M059J (cell line): Measurements from ENCODE around the gene KIAA1217. TPM values are rescaled to one million over a fixed set of nuclear protein-coding genes. Genes with fewer than 3 reads are reported as not detected.
"Not testable (repeated sequence)": the region's sequence is repeated elsewhere in the genome, so short reads cannot be mapped to it uniquely, and the experiment has no call there.

Experiments used
- DNase-seq: peaks from one replicate; pipeline ENCODE4 v3.0.0-alpha.2; 2012; ENCODE audit warnings: low read depth
- total RNA-seq: library from RNA; depleted of rRNA; stranded (reverse); fragments of >200 nt; shearing (Covaris generic); gene quantifications from 2 replicates; pipeline ENCODE4 v1.2.3, GENCODE V29; 2014

Gene KIAA1217
- total RNA-seq, 1 experiment from 2014 or later: 2.7 TPM

DNA sequence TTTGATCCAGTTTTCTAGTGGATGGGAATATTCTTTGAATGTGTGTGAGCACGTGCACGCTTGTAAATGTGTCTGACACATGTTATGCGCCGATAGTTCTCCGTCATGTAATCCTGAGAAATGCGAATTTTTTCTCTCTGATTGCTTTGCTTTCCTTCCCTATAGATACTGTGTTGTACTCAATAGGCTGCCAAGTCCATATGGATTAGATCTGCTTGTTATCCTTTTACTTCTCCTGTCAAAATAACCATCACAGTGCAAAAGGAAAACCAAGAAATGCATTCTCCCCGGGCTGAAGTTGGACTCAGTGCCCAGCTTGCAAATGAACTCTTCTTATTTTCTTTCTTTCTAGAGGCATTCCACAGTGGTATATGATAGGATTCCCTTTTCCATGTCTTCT, 131.9 kb downstream of the KIAA1217 start:
- no peak for DNase-seq

DNA sequence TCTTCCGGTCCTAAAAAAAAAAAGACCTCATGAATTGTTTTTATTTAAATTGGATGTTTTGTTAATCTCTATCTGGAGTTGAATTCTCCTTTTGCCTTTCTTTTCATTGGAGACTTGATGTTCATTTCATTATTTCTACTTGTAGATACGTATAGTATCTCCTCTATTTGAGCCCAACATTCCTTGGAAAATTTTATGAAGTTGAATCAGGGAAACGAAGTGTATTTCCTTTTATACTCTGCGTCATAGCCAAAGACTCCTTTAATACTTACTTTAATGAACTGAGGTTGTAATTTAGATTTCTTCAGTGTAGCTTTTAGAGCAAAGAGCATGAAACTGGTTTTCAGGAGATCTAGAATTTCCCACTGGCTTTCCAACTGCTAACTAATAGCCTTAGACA, 132.4 kb downstream of the KIAA1217 start:
- DNase-seq: peak; percentile 36

DNA sequence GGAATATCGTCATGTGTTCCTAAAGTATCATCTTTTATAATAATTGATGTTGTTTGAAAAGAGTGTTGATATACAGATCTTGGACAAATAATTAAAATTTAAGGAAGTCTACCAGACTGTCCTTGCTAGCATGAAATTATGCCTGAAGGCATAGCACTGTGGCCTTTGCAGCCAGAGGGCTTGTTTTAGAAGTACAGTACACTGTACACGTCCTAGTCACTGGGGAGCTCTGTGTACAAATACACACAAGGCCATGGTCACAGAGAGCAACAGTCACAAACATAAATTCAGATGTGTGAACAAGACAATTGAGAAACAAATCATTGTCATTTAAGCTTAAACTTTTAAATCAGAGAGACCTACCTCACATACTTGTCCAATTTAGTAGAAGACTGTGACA, 133.0 kb downstream of the KIAA1217 start:
- peak; percentile 44 for DNase-seq

DNA sequence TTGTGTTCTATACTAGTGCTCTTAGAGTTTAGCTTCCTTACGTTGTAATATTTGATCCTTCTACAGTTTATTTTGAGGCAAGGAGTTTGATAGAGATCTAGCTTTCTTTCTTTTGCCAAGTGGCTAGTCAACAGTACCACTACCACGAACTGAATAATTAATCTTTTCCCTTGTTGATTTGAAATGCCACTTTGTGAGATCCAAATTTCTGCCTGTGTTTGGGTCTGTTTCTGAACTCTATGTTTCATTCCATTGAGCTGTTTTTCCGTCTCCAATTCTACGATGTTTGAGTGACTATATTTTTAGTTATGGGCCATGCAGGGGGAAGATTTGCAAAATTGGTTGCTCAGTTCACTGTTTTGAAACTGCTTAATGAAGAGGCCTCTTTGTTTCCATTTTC, 134.7 kb downstream of the KIAA1217 start:
- DNase-seq: peak; percentile 9

DNA sequence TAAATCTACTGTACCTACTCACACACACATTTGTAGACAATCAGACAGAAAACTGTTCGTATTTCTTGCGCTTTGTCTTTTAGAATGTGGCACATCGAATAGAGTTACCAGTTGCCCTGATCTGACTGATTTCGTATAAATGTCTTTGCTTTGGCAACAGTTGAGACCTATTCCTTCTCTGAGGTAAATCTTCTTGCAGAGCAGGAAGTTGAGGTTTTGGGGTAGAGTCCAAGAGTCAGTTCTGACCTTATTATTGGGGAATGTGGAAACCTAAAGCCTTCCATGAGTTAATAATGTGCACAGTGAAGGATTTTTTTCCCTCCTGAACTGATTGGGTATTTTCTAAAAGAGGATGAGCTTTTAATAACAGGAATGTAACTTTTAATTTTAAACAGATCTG, 135.3 kb downstream of the KIAA1217 start:
- DNase-seq: peak; percentile 94

DNA sequence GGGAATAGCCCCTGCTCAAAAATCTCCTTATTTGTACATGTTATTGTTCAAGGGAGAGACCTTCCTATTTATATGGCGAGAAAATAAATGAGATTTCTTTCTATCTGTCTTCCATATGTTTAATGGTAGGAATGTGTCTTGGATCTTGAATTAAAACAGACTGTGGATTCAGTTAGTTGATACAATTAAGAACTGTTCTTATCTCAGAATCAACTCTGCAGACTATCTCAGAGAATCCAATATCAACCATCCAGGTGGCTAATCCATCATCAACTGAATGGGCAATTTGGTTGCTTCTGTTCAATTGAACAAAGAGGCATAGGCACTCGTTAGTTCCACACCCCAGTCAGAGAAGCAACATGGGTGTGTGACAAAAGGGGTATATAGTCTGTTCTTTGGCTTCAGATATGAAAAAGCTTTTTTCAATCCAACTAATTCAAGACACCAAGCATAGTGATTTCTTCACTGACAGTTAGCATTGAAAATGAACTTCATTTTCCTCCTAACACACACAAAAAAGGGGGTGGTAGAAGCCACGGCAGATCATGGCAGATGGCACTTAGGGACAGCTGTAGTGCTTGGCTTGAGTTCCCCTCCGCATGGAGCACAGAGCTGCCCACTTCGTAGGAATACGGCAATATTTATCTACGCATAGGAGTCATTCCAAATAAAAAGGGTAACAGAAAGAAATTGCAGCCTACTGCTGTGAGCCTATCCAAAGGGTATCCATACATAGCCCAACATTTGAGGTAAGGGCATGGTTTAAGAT, 135.9 kb downstream of the KIAA1217 start:
- peak; percentile 1 for DNase-seq

DNA sequence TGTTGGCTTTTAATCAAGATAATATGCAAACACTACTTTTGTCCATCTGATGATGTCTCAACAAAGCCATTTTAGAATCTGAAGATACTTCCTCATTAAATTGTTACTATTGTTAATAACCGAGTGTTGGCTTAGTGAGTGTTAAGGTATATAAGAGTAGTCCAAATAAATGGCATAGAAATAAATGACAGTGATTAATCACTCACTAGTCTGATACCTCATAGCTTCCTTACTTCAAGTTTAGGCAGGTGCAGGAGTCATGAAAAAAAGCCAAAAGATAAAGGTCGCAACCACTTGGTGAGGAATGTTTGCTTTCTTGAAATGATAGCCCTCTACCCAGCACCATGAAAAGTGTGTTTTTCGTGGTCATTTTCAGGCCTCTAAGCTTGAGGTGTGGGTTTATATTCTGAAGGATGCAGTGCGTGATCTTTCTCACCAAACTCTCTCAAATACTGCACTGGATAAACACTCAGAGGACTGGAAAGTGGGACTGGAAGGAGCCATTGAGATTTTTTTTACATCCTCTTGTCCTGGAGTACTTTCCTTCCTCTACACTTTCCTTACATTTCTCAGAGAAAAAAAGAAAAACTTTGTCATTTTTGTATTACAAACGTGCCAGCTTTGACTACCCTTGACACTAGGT, 138.1 kb downstream of the KIAA1217 start:
- DNase-seq: no peak

DNA sequence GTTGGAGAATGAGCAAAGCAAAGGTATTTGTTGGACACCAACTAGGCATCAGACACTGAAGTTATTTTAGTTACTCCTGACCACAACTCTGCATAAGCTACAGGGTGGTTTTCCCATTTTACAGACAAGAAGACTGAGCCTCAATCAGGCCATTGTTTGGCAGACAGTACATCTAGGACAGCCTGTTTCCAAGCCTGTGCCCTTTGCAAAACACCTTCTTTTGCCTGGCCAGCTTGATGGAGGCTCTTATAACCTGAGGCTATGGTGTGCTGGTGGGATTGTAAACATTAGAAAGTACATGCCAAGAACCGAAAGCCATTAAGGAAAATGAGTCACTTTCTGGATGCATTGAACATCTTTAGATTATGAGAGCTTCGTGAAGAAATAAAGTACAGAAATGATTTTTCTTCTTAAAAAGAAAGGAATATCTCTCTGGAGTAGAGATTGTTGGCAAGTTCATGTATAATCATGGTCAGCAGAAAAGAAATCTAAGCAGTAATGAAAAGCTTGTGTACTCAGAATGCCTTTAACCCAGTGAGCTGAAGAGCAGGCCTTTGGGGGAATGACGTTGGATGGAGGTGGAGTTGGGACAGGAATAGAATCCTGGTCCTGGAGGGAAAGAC, 140.6 kb downstream of the KIAA1217 start:
- peak; percentile 86 for DNase-seq

DNA sequence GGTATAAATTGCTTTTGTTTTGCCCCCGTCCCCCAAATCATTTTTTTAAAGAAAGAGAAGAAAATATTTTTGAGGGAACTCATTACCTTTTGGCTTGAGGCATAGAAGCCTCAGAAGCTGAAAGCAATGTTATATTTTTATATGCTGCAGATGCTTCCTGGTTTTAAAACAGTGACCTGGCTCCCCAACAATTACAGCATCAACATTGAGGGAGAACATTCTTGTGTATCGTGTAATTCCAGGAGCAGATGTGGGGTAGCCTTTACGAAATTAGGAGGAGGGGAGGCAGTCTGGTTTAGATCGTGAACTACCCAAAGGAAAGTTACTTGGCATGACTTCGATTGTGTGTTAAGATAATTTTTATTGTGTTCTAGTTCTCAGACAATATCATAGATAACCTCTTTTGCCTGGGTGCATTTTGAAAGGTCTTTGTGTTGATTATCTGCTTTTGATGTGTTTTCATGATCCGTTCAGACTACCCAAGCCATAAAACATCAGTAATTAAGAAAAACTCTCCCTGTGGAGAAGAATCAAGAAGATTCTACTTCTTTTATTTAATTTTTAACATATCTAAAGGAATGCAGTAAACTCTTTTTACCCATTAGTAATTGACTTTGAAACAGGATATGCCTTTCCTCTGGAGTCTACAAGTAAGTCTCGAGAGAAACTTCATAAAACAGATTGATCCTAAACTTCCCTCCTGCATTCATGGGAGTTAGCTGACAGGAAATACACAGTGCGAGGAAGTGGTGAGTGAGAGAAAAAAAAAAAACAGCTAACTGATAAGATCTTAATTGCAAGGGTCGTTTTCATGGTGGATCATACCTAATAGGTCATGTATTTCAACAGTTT, 141.4 kb downstream of the KIAA1217 start:
- peak; percentile 60 for DNase-seq

DNA sequence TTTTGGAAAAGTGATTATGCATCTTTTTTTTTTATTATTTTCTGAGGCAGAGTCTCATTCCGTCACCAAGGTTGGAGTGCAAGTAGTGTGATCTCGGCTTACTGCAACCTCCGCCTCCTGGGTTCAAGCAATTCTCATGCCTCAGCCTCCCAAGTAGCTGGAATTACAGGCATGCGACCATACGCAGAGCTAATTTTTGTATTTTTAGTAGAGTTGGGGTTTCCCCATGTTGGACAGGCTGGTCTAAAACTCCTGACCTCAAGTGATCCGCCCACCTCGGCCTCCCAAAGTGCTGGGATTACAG, 141.9 kb downstream of the KIAA1217 start:
- not testable (repeated sequence) for DNase-seq

DNA sequence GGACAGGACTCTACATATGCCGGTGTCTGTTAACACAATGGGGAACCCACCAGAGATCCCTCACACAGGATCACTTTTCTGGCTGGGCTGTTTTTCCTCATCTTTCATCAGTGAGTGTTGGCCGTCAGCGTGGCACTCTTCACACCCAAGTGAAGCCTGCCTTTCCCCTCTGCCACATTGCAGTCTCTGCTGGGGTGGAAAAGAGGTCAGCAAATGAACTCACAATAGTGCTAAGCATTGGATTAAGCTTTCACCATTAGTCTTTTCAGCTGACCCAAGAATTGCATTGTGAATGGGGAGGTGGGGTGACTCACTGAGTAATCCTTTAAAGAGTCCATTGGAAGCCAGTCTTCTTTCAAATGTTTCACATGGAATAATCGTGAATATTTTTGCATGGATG, 143.0 kb downstream of the KIAA1217 start:
- peak; percentile 27 for DNase-seq

DNA sequence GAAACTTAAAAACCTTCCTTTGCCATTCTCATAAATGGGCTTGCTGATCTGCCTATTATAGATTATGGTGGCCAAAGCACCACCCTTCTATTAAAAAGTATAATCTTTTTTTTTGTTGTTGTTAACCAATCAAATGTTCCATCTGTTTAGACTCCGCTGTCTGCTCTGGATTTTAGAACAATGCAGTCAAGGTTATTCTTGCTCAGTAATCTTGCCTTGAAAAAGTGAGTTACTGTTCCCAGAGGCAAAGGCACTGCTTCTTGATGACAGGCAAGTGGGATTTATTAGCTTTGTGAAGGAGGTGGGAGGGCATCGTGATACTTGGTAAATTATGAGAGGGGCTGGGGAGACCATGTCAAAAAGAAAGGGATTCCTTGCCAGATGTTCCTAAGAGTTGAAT, 143.5 kb downstream of the KIAA1217 start:
- DNase-seq: no peak

DNA sequence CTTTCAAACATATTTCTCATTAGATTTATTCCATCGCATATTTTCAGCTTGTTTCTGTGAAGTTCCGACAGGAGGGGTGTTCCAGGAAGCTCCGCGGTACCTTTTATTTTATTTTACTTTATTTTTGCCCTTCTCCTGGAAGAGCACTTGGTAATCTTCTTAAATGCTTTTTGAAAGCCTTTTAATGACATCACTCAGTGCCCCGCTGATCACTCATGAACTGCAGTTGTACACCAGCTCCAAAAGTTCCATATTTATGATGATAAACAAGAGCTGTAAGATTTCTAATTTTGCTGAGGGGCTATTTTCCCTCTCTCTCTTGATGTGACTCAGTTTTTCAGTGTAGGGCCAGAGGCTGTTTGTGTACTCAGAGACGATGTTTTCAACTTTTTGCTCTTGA, 144.4 kb downstream of the KIAA1217 start:
- DNase-seq: no peak

DNA sequence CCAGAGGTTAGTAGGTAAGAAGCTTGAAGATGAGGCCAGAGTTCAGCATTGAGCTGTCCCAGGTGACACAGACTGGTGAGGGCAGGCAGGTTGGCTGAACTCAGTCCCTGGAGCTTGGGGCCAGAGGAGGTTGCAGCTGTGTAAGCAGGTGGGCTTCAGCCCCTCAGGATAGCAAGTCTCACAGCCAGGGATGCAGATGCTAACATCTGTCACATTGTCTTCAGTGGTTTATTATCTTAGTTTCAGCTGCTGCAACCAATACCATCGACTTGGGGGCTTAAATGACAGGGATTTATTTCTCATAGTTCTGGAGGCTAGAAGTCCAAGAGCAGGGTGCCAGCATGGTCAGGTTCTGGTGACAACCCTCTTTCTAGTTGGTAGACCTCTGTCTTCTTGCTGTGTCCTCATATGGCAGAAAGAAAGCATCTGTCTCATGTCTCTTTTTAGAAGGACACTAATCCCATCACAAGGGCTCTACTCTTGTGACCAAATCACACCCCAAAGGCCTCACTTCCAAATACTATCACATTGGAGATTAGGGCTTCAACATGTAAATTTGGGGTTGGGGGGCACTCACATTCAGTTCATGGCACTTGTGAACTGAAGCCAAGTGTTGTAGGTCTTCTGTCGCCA, 146.2 kb downstream of the KIAA1217 start:
- DNase-seq: no peak

DNA sequence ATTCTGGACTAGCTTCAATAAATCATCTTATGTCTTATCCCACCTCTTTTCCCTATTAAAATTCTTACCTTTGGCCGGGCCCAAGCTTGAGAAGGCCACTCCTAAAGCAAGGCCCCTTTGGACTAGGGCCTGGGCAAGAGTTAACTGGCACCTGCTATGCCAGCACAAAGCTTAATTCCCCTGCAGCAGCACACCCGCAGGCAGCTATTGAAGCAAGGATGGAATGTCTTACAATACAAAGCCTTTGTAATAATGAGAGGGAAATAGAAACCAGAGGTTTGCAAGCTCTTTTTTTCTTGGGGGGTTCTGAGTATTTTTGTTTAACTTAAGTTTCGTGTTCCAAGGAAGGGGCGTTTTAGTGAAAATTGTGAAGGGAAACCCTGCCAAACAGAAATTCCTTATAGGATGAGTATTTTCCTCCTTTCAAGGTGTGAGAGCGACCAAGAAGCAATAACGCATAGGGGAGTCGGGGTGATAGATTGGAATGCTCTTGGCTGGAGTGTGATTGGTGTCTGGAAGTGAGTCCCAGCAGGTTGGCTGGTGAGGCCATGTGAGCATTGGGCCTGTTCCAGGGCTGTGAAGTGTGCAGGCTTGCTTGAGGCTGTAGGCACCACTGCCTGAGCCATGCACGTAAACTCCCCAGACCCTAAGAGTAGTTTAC, 148.5 kb downstream of the KIAA1217 start:
- DNase-seq: no peak

DNA sequence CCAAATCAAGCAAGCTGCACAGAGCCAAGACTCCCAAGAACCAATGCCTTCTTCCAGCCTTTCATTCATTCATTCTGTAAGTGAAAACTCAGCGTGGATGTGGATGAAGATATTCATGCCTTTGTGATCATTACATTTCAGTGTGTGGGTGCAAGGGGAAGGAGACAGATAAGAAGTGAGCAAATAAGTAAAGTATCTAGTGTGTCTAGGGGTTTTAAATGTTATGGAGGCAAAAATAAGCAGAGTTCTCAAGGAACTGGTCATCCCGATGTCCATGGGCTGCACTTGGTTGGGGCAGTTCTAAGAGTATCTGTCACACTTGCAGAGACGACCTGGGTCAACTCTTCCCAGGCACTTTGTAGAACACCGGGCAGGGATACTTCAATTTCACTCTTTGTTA, 149.1 kb downstream of the KIAA1217 start:
- DNase-seq: no peak

DNA sequence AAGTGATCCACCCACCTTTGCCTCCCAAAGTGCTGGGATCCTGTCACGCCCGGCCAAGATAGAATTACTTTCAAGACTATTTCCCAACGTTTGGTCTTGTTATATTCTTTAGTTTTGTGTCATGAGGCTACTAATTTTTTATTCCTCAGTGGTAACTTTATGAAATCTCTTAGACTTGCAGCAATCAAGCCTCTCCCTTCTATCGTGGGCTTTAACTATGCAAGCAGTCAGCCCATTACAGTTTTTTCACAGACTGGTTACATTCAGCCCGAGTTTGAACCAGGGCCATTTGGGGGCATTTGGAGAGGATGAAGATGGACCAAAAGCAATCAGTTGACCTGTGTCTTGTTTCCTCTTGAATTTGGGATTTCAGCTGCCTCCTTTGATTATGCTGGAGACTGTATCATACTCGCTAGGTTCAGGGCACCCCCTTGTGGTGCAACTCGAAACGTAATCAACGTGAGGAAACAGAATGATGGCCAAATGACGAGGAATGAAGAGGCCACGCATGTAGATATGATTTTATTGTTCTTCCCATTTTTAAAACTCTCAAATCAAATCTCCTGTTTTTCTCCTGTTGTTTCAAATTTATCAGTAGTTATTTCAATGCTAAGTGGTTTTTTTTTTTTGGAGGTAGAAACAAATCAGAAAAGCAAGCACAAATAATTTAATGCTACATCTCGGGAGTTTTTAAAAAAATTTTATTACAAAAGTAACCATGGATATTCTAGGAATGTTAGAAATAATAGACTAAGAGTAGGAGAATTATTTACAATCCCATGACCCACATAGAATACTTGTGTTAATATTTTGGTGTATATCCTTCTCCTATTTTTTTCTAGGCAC, 151.6 kb downstream of the KIAA1217 start:
- DNase-seq: peak; percentile 48

DNA sequence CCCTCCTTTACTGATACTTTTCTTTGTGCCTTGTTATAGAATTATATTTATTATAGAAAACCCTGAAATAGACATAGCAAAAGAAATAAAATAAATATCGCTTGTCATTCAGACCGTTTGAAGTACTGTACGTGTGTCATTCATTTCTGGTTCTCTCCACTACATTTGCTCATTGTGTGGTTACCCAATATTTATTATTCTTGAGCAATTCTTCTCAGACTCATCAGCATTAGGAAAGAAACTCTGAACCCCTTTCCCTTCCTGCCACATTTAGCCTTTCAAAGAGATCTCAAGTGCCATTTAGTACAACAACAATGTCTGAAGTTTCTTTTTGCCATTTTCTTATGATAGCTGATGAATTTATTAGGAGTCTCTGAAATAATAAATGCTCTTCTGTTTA, 154.1 kb downstream of the KIAA1217 start:
- no peak for DNase-seq

DNA sequence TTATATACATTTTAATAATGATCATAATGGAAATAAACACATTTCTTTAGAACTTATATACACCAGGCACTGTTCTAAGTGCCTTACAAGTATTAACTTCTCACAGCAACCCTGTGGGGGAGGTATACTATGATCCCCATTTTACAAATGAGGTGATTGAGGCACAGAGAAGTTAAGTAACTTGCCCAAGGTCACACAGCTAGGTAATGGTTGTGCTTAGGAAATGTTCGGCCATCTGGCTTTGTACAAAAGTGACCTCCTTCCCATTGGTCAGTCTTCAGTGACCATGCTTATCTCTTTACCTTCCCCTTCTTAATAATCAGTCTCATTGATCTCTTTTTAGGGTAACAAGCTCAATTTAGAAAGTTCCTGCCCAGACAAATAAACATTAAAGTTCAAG, 158.8 kb downstream of the KIAA1217 start:
- no peak for DNase-seq

DNA sequence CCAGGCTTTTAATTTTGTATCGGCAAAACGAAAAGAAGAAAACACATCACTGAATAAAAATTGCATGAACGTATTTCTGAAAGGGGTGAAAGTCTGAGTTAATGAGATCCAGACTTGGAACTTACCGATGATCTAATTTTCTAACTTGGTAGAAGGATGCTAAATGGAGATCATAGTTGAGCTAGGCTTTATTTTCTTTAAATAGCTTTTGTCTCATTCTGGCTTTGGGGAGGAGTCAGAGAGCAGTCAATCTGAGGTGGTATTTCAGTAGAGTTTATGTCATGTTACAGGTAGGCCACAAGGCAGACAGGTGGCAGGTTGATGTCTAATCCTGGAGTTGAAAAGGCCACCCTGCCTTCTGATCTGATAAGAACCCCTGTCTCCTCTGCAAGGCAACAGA, 161.9 kb downstream of the KIAA1217 start:
- no peak for DNase-seq
